Erythroblast (primary cell): ENCODE measurements around the gene C1QTNF4.
"Not testable (repeated sequence)": the region's sequence is repeated elsewhere in the genome, so short reads cannot be mapped to it uniquely, and the experiment has no call there.

Experiments used
- GATA1 ChIP-seq: IDR thresholded peaks from 2 replicates; pipeline ENCODE4 v1.6.1; 2011; ENCODE audit warnings: low read depth, mild to moderate bottlenecking, control low read depth, low read length, moderate library complexity
- POLR2A ChIP-seq: IDR thresholded peaks from 2 replicates; pipeline ENCODE4 v1.6.1; 2011; ENCODE audit warnings: mild to moderate bottlenecking, low read length

DNA sequence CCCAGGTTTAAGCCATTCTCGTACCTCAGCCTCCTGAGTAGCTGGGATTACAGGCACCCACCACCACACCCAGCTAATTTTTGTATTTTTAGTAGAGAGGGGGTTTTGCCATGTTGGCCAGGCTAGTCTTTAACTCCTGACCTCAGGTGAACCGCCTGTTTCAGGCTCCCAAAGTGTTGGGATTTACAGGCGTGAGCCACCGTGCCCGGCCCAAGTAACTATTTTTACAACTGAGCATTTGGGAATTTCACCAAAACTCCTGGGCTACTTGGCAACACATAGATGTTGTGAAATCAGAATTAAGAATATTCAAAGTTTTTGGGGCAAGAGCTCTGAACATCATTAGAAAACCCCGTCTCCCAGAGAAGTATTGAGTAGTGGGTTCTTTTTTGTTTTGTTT, 46.3 kb upstream of the C1QTNF4 start:
- TF ChIP-seq POLR2A, GATA1: not testable (repeated sequence)
